GM13976 (cell line): ENCODE data around the gene ZNF529.

Source experiments
- DNase-seq: peaks from one replicate; pipeline ENCODE4 v3.0.0; 2012; ENCODE audit warnings: low spot score
- CTCF ChIP-seq: IDR thresholded peaks from 2 replicates; pipeline ENCODE4 v1.5.1; 2012; ENCODE audit warnings: borderline replicate concordance, mild to moderate bottlenecking; ENCODE audit not compliant: insufficient read depth; ENCODE audit errors: extremely low read depth, missing control alignments, control extremely low read depth
- in situ Hi-C: fragments of 300-500 bp; cut with MboI; formaldehyde crosslinking; loops from one replicate; pipeline ENCODE4 v1.12.0; 2022; ENCODE audit warnings: low sequenced_read_pairs, mixed read lengths, inconsistent platforms; ENCODE audit not compliant: unreplicated experiment

ZNF529 gene

GRCh38 chr19:36528921-36529518 lies 44.1 kb downstream of the ZNF529 start:
- no peak for TF ChIP-seq CTCF
- in situ Hi-C loops, result no loop called here
- DNase-seq, result peak; percentile 58

GRCh38 chr19:36528194-36528920 lies 44.7 kb downstream of the ZNF529 start, which contains the start of gene ZNF260:
Gene ZNF260, minus strand, starts transcription at chr19:36528271. Its CDS starts 13,033 bp downstream, at chr19:36515238.
- DNase-seq, result peak; percentile 95
- TF ChIP-seq CTCF, result no peak
- in situ Hi-C loops, result no loop called here

GRCh38 chr19:36527873-36528193 lies 45.3 kb downstream of the ZNF529 start:
- no peak for TF ChIP-seq CTCF
- DNase-seq, result no peak
- in situ Hi-C loops, result no loop called here

- no peak for TF ChIP-seq CTCF
- in situ Hi-C loops, result no loop called here
- peak; percentile 22 for DNase-seq
Measured at GRCh38 chr19:36527341-36527740, 45.8 kb downstream of the ZNF529 start.

DNA sequence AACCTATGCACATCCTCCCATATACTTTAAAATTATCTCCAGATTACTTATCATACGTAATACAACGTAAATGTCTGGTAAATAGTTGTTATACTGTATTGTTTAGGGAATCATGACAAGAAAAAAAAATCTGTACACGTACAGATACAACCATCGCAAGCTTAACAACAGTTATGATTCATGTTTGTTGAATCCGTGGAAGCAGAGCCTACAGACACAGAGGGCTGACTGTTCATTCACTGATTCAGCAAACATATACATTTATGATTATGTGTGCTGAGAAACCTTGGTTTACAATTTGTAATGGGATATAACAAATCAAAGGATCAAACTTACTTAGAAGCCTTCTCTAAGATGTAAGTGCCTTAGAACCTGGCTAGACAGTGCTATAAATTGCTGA lies 46.5 kb downstream of the ZNF529 start:
- TF ChIP-seq CTCF, result no peak
- DNase-seq, result no peak
- in situ Hi-C loops, result no loop called here

DNA sequence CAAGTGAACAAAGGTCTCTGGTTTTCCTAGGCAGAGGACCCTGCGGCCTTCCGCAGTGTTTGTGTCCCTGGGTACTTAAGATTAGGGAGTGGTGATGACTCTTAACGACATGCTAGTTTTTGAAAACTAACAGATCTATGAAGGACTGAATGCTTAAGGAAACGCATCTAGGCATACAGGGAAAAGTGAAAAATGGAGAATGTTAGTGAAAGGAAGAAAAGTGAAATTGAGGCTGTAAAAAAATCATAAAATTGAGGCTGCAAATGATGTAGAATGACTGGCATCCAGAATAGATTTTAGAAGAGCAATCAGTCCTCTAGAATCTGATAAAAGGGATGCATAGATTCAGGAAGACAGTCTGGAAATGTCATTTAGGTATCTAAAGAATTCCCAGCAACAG lies 48.5 kb downstream of the ZNF529 start:
- TF ChIP-seq CTCF, result no peak
- in situ Hi-C loops, result no loop called here
- no peak for DNase-seq

GRCh38 chr19:36514012-36514612 lies 59.0 kb downstream of the ZNF529 start:
- in situ Hi-C loops, result no loop called here
- no peak for DNase-seq
- TF ChIP-seq CTCF, result no peak
